OCI-LY7 (cell line): ENCODE data around the gene FGGY. TPM values are rescaled to one million over a fixed set of nuclear protein-coding genes. Genes with fewer than 3 reads are reported as not detected.

Experiments used
- BruUV-seq: library from RNA; stranded (reverse); fragments of 400-500 nt; replicated peaks from 2 replicates; lab custom pipeline; 2021; lab: Mats Ljungman, UMichigan
- CTCF ChIA-PET: fragments of 300-600 bp; sonication (Branson Sonifier 250); formaldehyde crosslinking; loops from one replicate; lab custom pipeline; 2022; ENCODE audit warnings: antibody characterized with exemption; ENCODE audit not compliant: unreplicated experiment; lab: Charles Lee
- POLR2A ChIA-PET: fragments of 300-600 bp; sonication (Branson Sonifier 250); formaldehyde crosslinking; loops from one replicate; lab custom pipeline; 2022; ENCODE audit warnings: antibody characterized with exemption; lab: Charles Lee
- DNase-seq: peaks from one replicate; pipeline ENCODE4 v3.0.0-alpha.2; 2015; ENCODE audit warnings: low spot score
- H2AFZ ChIP-seq: fragments of 200-600 bp; sonication (generic), shearing (Covaris generic); 2 replicates; pipeline ENCODE4 v1.6.1; 2014; ENCODE audit warnings: mild to moderate bottlenecking, antibody characterized with exemption, low read length, moderate library complexity
- H3K27ac ChIP-seq: fragments of 200-600 bp; sonication (generic); 2 replicates; pipeline ENCODE4 v1.5.1; 2014; ENCODE audit warnings: mixed run types, low read depth, mild to moderate bottlenecking, moderate library complexity, low read length, inconsistent platforms; ENCODE audit not compliant: poor library complexity, severe bottlenecking
- H3K36me3 ChIP-seq: fragments of 200-600 bp; sonication (generic); 2 replicates; pipeline ENCODE4 v1.6.1; 2014; ENCODE audit warnings: mild to moderate bottlenecking, antibody characterized with exemption, low read length, moderate library complexity, mixed read lengths; ENCODE audit not compliant: insufficient read depth
- H3K4me1 ChIP-seq: fragments of 200-600 bp; sonication (generic); 2 replicates; pipeline ENCODE4 v1.5.1; 2014; ENCODE audit warnings: mild to moderate bottlenecking, low read length; ENCODE audit not compliant: insufficient read depth, poor library complexity, severe bottlenecking
- H3K4me2 ChIP-seq: fragments of 200-600 bp; sonication (generic); 2 replicates; pipeline ENCODE4 v1.6.1; 2014; ENCODE audit warnings: mild to moderate bottlenecking, low read length
- H3K4me3 ChIP-seq: fragments of 200-600 bp; sonication (generic); 2 replicates; pipeline ENCODE4 v1.5.1; 2014; ENCODE audit warnings: mild to moderate bottlenecking, low read depth, low read length; ENCODE audit not compliant: poor library complexity, severe bottlenecking
- H3K79me2 ChIP-seq: fragments of 200-600 bp; sonication (generic); 2 replicates; pipeline ENCODE4 v1.6.1; 2016; ENCODE audit warnings: low read depth, mild to moderate bottlenecking, low read length, moderate library complexity, mixed read lengths; ENCODE audit not compliant: insufficient read depth
- H3K9me2 ChIP-seq: fragments of 200-600 bp; sonication (generic); 2 replicates; pipeline ENCODE4 v1.6.1; 2016; ENCODE audit warnings: mild to moderate bottlenecking, low read length, mixed read lengths; ENCODE audit not compliant: insufficient read depth
- H3K9me3 ChIP-seq: fragments of 200-600 bp; sonication (generic); 2 replicates; pipeline ENCODE4 v1.6.1; 2014; ENCODE audit warnings: mild to moderate bottlenecking, mixed run types, low read length, mixed read lengths
- H4K20me1 ChIP-seq: fragments of 200-600 bp; sonication (generic); 2 replicates; pipeline ENCODE4 v1.6.1; 2014; ENCODE audit warnings: mild to moderate bottlenecking, antibody characterized with exemption, low read length, moderate library complexity, mixed read lengths; ENCODE audit not compliant: insufficient read depth
- CTCF ChIP-seq: fragments of 200-600 bp; sonication (generic); conservative IDR thresholded peaks from 2 replicates; pipeline ENCODE4 v1.5.1; 2014; ENCODE audit warnings: mild to moderate bottlenecking, antibody characterized with exemption, low read length, moderate library complexity, mixed read lengths
- EZH2phosphoT487 ChIP-seq: fragments of 200-600 bp; sonication (generic); IDR thresholded peaks from 2 replicates; pipeline ENCODE4 v1.6.1; 2018; ENCODE audit warnings: low read depth, borderline replicate concordance, mild to moderate bottlenecking, mixed run types, antibody characterized with exemption, low read length, moderate library complexity, mixed read lengths
- intact Hi-C: fragments of 100-400 bp; cut with micrococcal nuclease; formaldehyde crosslinking; loops from one replicate; pipeline ENCODE4 v1.10.0; 2022; ENCODE audit not compliant: unreplicated experiment
- total RNA-seq, 2 experiments: library from RNA; depleted of rRNA in 1 of 2; stranded (reverse); fragments of >200 nt in 1 of 2; shearing (Covaris generic) in 1 of 2; gene quantifications; 2 replicates each; pipeline ENCODE4 v1.2.3, GENCODE V29; 2014 to 2022

Gene FGGY
- total RNA-seq, 2 experiments from 2014 or later = 0.63 to 4.5 TPM

- peak overlapping the region; percentile 16; the same call in 1 of the 2 replicates for H3K4me2 ChIP-seq
- no peaks in the 10 kb centered on the region for H3K9me2 ChIP-seq
- H2AFZ ChIP-seq = 0 out of 2 replicates have a peak overlapping the region, but pooled peaks have one; percentile 15
- intact Hi-C loops = no loop called here
- no peak overlapping the region for H3K4me3 ChIP-seq
- no peak for TF ChIP-seq EZH2phosphoT487
- no peak for TF ChIP-seq CTCF
- ChIA-PET POLR2A (interaction anchor here (0.7 kb wide), 1 partner anchor 22 kb away, joined by 3 read pairs; no protein-coding TSS in a partner anchor), CTCF (no interaction called here)
- no peaks in the 10 kb centered on the region for H3K36me3 ChIP-seq
- peaks cover 20% of the 10 kb centered on the region for H3K4me1 ChIP-seq
- H3K79me2 ChIP-seq = no peaks in the 10 kb centered on the region
- H4K20me1 ChIP-seq = no peaks in the 10 kb centered on the region
- no peak overlapping the region for H3K27ac ChIP-seq
- no TSS peak for BruUV-seq
- H3K9me3 ChIP-seq = no peaks in the 10 kb centered on the region
- DNase-seq = peak; percentile 24
Observed at GRCh38 chr1:59500950-59501742, 204.3 kb downstream of the FGGY start.

- ChIA-PET POLR2A (interaction anchor here (0.7 kb wide), 1 partner anchor 21 kb away, joined by 3 read pairs; no protein-coding TSS in a partner anchor), CTCF (no interaction called here)
- no peaks in the 10 kb centered on the region for H3K79me2 ChIP-seq
- H3K4me3 ChIP-seq = no peak overlapping the region
- H2AFZ ChIP-seq = no peak overlapping the region
- no peak overlapping the region for H3K27ac ChIP-seq
- no peak overlapping the region for H3K4me2 ChIP-seq
- no TSS peak for BruUV-seq
- no peaks in the 10 kb centered on the region for H3K9me2 ChIP-seq
- H3K9me3 ChIP-seq = no peaks in the 10 kb centered on the region
- intact Hi-C loops = no loop called here
- H4K20me1 ChIP-seq = no peaks in the 10 kb centered on the region
- no peaks in the 10 kb centered on the region for H3K36me3 ChIP-seq
- DNase-seq = no peak
- no peak for TF ChIP-seq EZH2phosphoT487
- no peak for TF ChIP-seq CTCF
- H3K4me1 ChIP-seq = peaks cover 20% of the 10 kb centered on the region
Observed at GRCh38 chr1:59502009-59502691, 205.3 kb downstream of the FGGY start.
